Measurements from ENCODE around the gene BTD. TPM values are rescaled to one million over a fixed set of nuclear protein-coding genes. Genes with fewer than 3 reads are reported as not detected.

BTD gene
- total and polyA plus RNA-seq, 7 donors, result 6.6 to 35.5 (median 23.5) TPM

- intact Hi-C loops (cut with DNase I), result no loop called here
- TF ChIP-seq POLR2AphosphoS5 (IDR thresholded peaks at IDR 0.05) (no peak), POLR2A (IDR thresholded peaks at IDR 0.05) (no peak), CTCF (IDR thresholded peaks at IDR 0.05) (no peak), EP300 (IDR thresholded peaks at IDR 0.05) (no peak)
- peaks cover 0 to 31% (median 14%) of the 10 kb centered on the region in 4 donors for H3K4me1 ChIP-seq
- H3K4me3 ChIP-seq, result no peak overlapping the region
- no peak for DNase-seq
- peak overlapping the region in 2 of 4 donors; percentile 11 to 33 for H3K27ac ChIP-seq
- H3K27me3 ChIP-seq, result no peaks in the 10 kb centered on the region
- H3K9me3 ChIP-seq, result no peaks in the 10 kb centered on the region
- peaks cover 4 to 57% (median 10%) of the 10 kb centered on the region in 4 donors for H3K36me3 ChIP-seq
- 88 to 93% methylated on average over 1 of the region's 1 CpG for WGBS, 2 donors
Observed at GRCh38 chr3:15683253-15683652, 81.7 kb downstream of the BTD start.

- H3K36me3 ChIP-seq, result peaks cover 4 to 67% (median 14%) of the 10 kb centered on the region in 4 donors
- H3K27ac ChIP-seq, result no peak overlapping the region
- WGBS, 2 donors, result 84 to 85% methylated on average over 7 of the region's 7 CpGs
- intact Hi-C loops (cut with DNase I), result no loop called here
- H3K4me3 ChIP-seq, result no peak overlapping the region
- H3K27me3 ChIP-seq, result no peaks in the 10 kb centered on the region
- H3K9me3 ChIP-seq, result no peaks in the 10 kb centered on the region
- no peak for TF ChIP-seq POLR2AphosphoS5 (IDR thresholded peaks at IDR 0.05)
- TF ChIP-seq POLR2A (IDR thresholded peaks at IDR 0.05), result no peak
- no peak for TF ChIP-seq CTCF (IDR thresholded peaks at IDR 0.05)
- no peak for TF ChIP-seq EP300 (IDR thresholded peaks at IDR 0.05)
- H3K4me1 ChIP-seq, result peaks cover 0 to 31% (median 16%) of the 10 kb centered on the region in 4 donors
- no peak for DNase-seq
Observed at GRCh38 chr3:15685927-15686326, 84.4 kb downstream of the BTD start.

GRCh38 chr3:15690230-15690629, 88.7 kb downstream of the BTD start:
- H3K4me1 ChIP-seq, result peaks cover 0 to 25% (median 7%) of the 10 kb centered on the region in 4 donors
- no peaks in the 10 kb centered on the region for H3K27me3 ChIP-seq
- 91% methylated on average over 4 of the region's 4 CpGs for WGBS, 2 donors
- peaks cover under 1 to 51% (median 10%) of the 10 kb centered on the region in 4 donors for H3K36me3 ChIP-seq
- intact Hi-C loops (cut with DNase I), result no loop called here
- no peak for TF ChIP-seq POLR2A (IDR thresholded peaks at IDR 0.05)
- no peak for TF ChIP-seq CTCF (IDR thresholded peaks at IDR 0.05)
- no peak for TF ChIP-seq POLR2AphosphoS5 (IDR thresholded peaks at IDR 0.05)
- no peak for TF ChIP-seq EP300 (IDR thresholded peaks at IDR 0.05)
- no peak overlapping the region for H3K4me3 ChIP-seq
- no peaks in the 10 kb centered on the region for H3K9me3 ChIP-seq
- no peak overlapping the region for H3K27ac ChIP-seq
- no peak for DNase-seq

GRCh38 chr3:15690748-15691147, 89.2 kb downstream of the BTD start:
- no peak for DNase-seq
- no peaks in the 10 kb centered on the region for H3K9me3 ChIP-seq
- no peaks in the 10 kb centered on the region for H3K27me3 ChIP-seq
- no peak overlapping the region for H3K4me3 ChIP-seq
- 95 to 96% methylated on average over 5 of the region's 5 CpGs for WGBS, 2 donors
- peaks cover 0 to 46% (median 9%) of the 10 kb centered on the region in 4 donors for H3K36me3 ChIP-seq
- peaks cover 0 to 28% (median 7%) of the 10 kb centered on the region in 4 donors for H3K4me1 ChIP-seq
- H3K27ac ChIP-seq, result no peak overlapping the region
- intact Hi-C loops (cut with DNase I), result no loop called here
- TF ChIP-seq EP300 (IDR thresholded peaks at IDR 0.05), result no peak
- TF ChIP-seq POLR2A (IDR thresholded peaks at IDR 0.05), result no peak
- TF ChIP-seq CTCF (IDR thresholded peaks at IDR 0.05), result no peak
- TF ChIP-seq POLR2AphosphoS5 (IDR thresholded peaks at IDR 0.05), result no peak

GRCh38 chr3:15693355-15693754, 91.8 kb downstream of the BTD start:
- DNase-seq, result no peak
- no peaks in the 10 kb centered on the region for H3K27me3 ChIP-seq
- peaks cover 0 to 29% (median 7%) of the 10 kb centered on the region in 4 donors for H3K36me3 ChIP-seq
- H3K4me1 ChIP-seq, result peaks cover 0 to 28% (median 7%) of the 10 kb centered on the region in 4 donors
- H3K27ac ChIP-seq, result peak overlapping the region in 1 of 4 donors; percentile 61
- TF ChIP-seq POLR2AphosphoS5 (IDR thresholded peaks at IDR 0.05) (no peak), EP300 (IDR thresholded peaks at IDR 0.05) (no peak), POLR2A (IDR thresholded peaks at IDR 0.05) (no peak), CTCF (IDR thresholded peaks at IDR 0.05) (peak in 1 of 4 experiments; percentile 29)
- intact Hi-C loops (cut with DNase I), result no loop called here
- no peaks in the 10 kb centered on the region for H3K9me3 ChIP-seq
- 0 to 63% methylated on average over 1 of the region's 1 CpG for WGBS, 2 donors
- no peak overlapping the region for H3K4me3 ChIP-seq
